H9 (cell line): ENCODE measurements around the gene EDEM2. TPM values are rescaled to one million over a fixed set of nuclear protein-coding genes. Genes with fewer than 3 reads are reported as not detected.
"Not testable (repeated sequence)": the region's sequence is repeated elsewhere in the genome, so short reads cannot be mapped to it uniquely, and the experiment has no call there.

Experiments used
- DNase-seq: peaks from one replicate; pipeline ENCODE4 v3.0.0-alpha.2; 2017
- H2AFZ ChIP-seq: one replicate; pipeline ENCODE4 v1.6.1; 2013; ENCODE audit warnings: mild to moderate bottlenecking, low read length, control low read depth, moderate library complexity
- H2AK5ac ChIP-seq: 2 replicates; pipeline ENCODE4 v1.6.1; 2013; ENCODE audit warnings: low read length, control low read depth, mixed read lengths; ENCODE audit not compliant: insufficient read length
- H2BK120ac ChIP-seq: one replicate; pipeline ENCODE4 v1.6.1; 2013; ENCODE audit warnings: low read depth, mild to moderate bottlenecking, low read length, control low read depth, inconsistent platforms; ENCODE audit not compliant: poor library complexity, severe bottlenecking
- H2BK12ac ChIP-seq: 2 replicates; pipeline ENCODE4 v1.6.1; 2013; ENCODE audit warnings: low read length, control low read depth, mixed read lengths, low read depth; ENCODE audit not compliant: insufficient read length
- H2BK15ac ChIP-seq: 2 replicates; pipeline ENCODE4 v1.6.1; 2013; ENCODE audit warnings: low read depth, low read length, control low read depth
- H2BK20ac ChIP-seq: one replicate; pipeline ENCODE4 v1.6.1; 2013; ENCODE audit warnings: low read depth, mild to moderate bottlenecking, low read length, control low read depth, inconsistent platforms; ENCODE audit not compliant: poor library complexity, severe bottlenecking
- H2BK5ac ChIP-seq: 2 replicates; pipeline ENCODE4 v1.6.1; 2013; ENCODE audit warnings: low read length, control low read depth, mixed read lengths; ENCODE audit not compliant: insufficient read length
- H3K14ac ChIP-seq: 2 replicates; pipeline ENCODE4 v1.6.1; 2013; ENCODE audit warnings: low read length, control low read depth; ENCODE audit not compliant: insufficient read depth
- H3K18ac ChIP-seq: 2 replicates; pipeline ENCODE4 v1.6.1; 2013; ENCODE audit warnings: low read depth, mild to moderate bottlenecking, mixed read lengths, low read length, control low read depth; ENCODE audit not compliant: insufficient read length
- H3K23ac ChIP-seq: 2 replicates; pipeline ENCODE4 v1.6.1; 2013; ENCODE audit warnings: low read length, control low read depth, mixed read lengths, low read depth; ENCODE audit not compliant: insufficient read length
- H3K23me2 ChIP-seq: 2 replicates; pipeline ENCODE4 v1.6.1; 2013; ENCODE audit warnings: low read depth, mild to moderate bottlenecking, mixed read lengths, low read length, control low read depth; ENCODE audit not compliant: insufficient read length, poor library complexity, severe bottlenecking
- H3K27ac ChIP-seq: 2 replicates; pipeline ENCODE4 v1.5.1; 2013; ENCODE audit warnings: low read length, control low read depth, mixed read lengths, low read depth; ENCODE audit not compliant: insufficient read length
- H3K27me3 ChIP-seq: 2 replicates; pipeline ENCODE4 v1.6.1; 2013; ENCODE audit warnings: low read length, control low read depth, inconsistent platforms; ENCODE audit not compliant: insufficient read depth
- H3K4ac ChIP-seq: 2 replicates; pipeline ENCODE4 v1.6.1; 2013; ENCODE audit warnings: low read depth, mild to moderate bottlenecking, control low read depth, inconsistent platforms, low read length, moderate library complexity
- H3K4me1 ChIP-seq: 2 replicates; pipeline ENCODE4 v1.6.1; 2013; ENCODE audit warnings: low read length, control low read depth, inconsistent platforms; ENCODE audit not compliant: insufficient read depth
- H3K4me2 ChIP-seq: 2 replicates; pipeline ENCODE4 v1.6.1; 2013; ENCODE audit warnings: low read length, control low read depth, mixed read lengths; ENCODE audit not compliant: insufficient read length, insufficient read depth
- H3K56ac ChIP-seq: 2 replicates; pipeline ENCODE4 v1.6.1; 2013; ENCODE audit warnings: low read depth, mild to moderate bottlenecking, mixed read lengths, low read length, control low read depth; ENCODE audit not compliant: insufficient read length
- H3K79me1 ChIP-seq: 2 replicates; pipeline ENCODE4 v1.6.1; 2013; ENCODE audit warnings: low read depth, mild to moderate bottlenecking, moderate library complexity, low read length, control low read depth, inconsistent platforms; ENCODE audit not compliant: insufficient read depth, poor library complexity, severe bottlenecking
- H3K79me2 ChIP-seq: 2 replicates; pipeline ENCODE4 v1.6.1; 2013; ENCODE audit warnings: low read length, control low read depth, inconsistent platforms; ENCODE audit not compliant: insufficient read depth
- H3K9ac ChIP-seq: 2 replicates; pipeline ENCODE4 v1.6.1; 2013; ENCODE audit warnings: low read length, control low read depth, mixed read lengths; ENCODE audit not compliant: insufficient read length; ENCODE audit errors: extremely low read depth
- H3K9me3 ChIP-seq: one replicate; pipeline ENCODE4 v1.6.1; 2013; ENCODE audit warnings: low read depth, low read length, inconsistent platforms; ENCODE audit not compliant: control insufficient read depth
- H3T11ph ChIP-seq: one replicate; pipeline ENCODE4 v1.6.1; 2013; ENCODE audit warnings: mild to moderate bottlenecking, low read length, control low read depth, inconsistent platforms
- H4K20me1 ChIP-seq: one replicate; pipeline ENCODE4 v1.6.1; 2013; ENCODE audit not compliant: control insufficient read depth, insufficient read length, insufficient read depth
- H4K5ac ChIP-seq: 2 replicates; pipeline ENCODE4 v1.6.1; 2013; ENCODE audit warnings: low read depth, mild to moderate bottlenecking, mixed read lengths, low read length, control low read depth; ENCODE audit not compliant: insufficient read length
- H4K8ac ChIP-seq: replicated peaks from 2 replicates; pipeline ENCODE4 v1.6.1; 2013; ENCODE audit warnings: low read length, control low read depth, mixed read lengths, low read depth; ENCODE audit not compliant: insufficient read length
- H4K91ac ChIP-seq: 2 replicates; pipeline ENCODE4 v1.6.1; 2013; ENCODE audit warnings: low read depth, mild to moderate bottlenecking, moderate library complexity, mixed read lengths, low read length, control low read depth; ENCODE audit not compliant: insufficient read length
- H3K27ac Mint-ChIP-seq, 3 experiments: 2 replicates in 2 of 3; 3 replicates in 1 of 3; pipeline ENCODE4 v1.8.0; 2020 to 2021; ENCODE audit warnings: mixed read lengths in 3 of 3, mild to moderate bottlenecking in 1 of 3, moderate library complexity in 1 of 3
- H3K27me3 Mint-ChIP-seq: 2 replicates; pipeline ENCODE4 v1.8.0; 2021; ENCODE audit warnings: low read depth, mild to moderate bottlenecking, moderate library complexity, mixed read lengths
- H3K36me3 Mint-ChIP-seq, 3 experiments: 2 replicates in 2 of 3; 3 replicates in 1 of 3; pipeline ENCODE4 v1.8.0; 2020 to 2021; ENCODE audit warnings: low read depth in 3 of 3, mixed read lengths in 3 of 3; ENCODE audit not compliant: insufficient read depth in 1 of 3
- H3K4me1 Mint-ChIP-seq, 2 experiments: 2 replicates each; pipeline ENCODE4 v1.8.0; 2020; ENCODE audit warnings: mixed read lengths in 2 of 2
- H3K4me3 Mint-ChIP-seq, 2 experiments: 2 replicates in 1 of 2; 3 replicates in 1 of 2; pipeline ENCODE4 v1.8.0; 2020 to 2021; ENCODE audit warnings: mild to moderate bottlenecking in 2 of 2, mixed read lengths in 2 of 2, moderate library complexity in 1 of 2
- H3K9me3 Mint-ChIP-seq, 2 experiments: 2 replicates in 1 of 2; 3 replicates in 1 of 2; pipeline ENCODE4 v1.8.0; 2020; ENCODE audit warnings: mild to moderate bottlenecking in 2 of 2, mixed read lengths in 2 of 2, moderate library complexity in 1 of 2
- CTCF ChIP-seq: fragments of 200-600 bp; sonication (generic); conservative IDR thresholded peaks from 3 replicates; pipeline ENCODE4 v1.8.0; 2021; ENCODE audit warnings: antibody characterized with exemption, mild to moderate bottlenecking
- WGBS: extraction: QIAGEN DNeasy Blood & Tissue Kit; methylation state at CpG from one replicate; pipeline ENCODE4 v1.1.7; 2013; ENCODE audit warnings: missing lambda C conversion rate, low lambda C conversion rate, mixed read lengths; ENCODE audit not compliant: insufficient read length; ENCODE audit errors: extremely low coverage; 5-methylcytosine and 5-hydroxymethylcytosine counted together
- total RNA-seq: library from RNA; stranded (reverse); gene quantifications from 2 replicates; pipeline ENCODE4 v1.2.1, GENCODE V29; 2021

EDEM2 gene
- total RNA-seq, 1 experiment from 2014 or later: 27.8 TPM

- Histone ChIP-seq H3T11ph (no peak overlapping the region), H2AK5ac (no peak overlapping the region), H3K79me2 (peaks cover 13% of the 10 kb centered on the region; the same call in 1 of the 2 replicates), H2BK5ac (no peak overlapping the region), H3K4ac (no peak overlapping the region), H4K20me1 (peaks cover 2% of the 10 kb centered on the region), H3K56ac (no peak overlapping the region), H3K27me3 (no peaks in the 10 kb centered on the region), H4K91ac (no peak overlapping the region), H2BK15ac (no peak overlapping the region), H3K4me1 (no peaks in the 10 kb centered on the region), H2BK120ac (no peak overlapping the region), H3K23me2 (no peaks in the 10 kb centered on the region), H3K9ac (no peak overlapping the region), H3K14ac (no peak overlapping the region), H3K4me2 (no peak overlapping the region), H2AFZ (no peak overlapping the region), H4K8ac (no peak overlapping the region), H3K79me1 (peaks cover 6% of the 10 kb centered on the region), H3K9me3 (no peaks in the 10 kb centered on the region), H3K27ac (no peak overlapping the region), H2BK20ac (no peak overlapping the region), H2BK12ac (no peak overlapping the region), H4K5ac (no peak overlapping the region), H3K18ac (no peak overlapping the region), H3K23ac (no peak overlapping the region)
- Mint-ChIP-seq H3K9me3 (no peaks in the 10 kb centered on the region), H3K36me3 (peaks cover 7 to 18% (median 13%) of the 10 kb centered on the region in 3 experiments; a peak in 6 of 7 replicates), H3K4me3 (no peak overlapping the region), H3K27me3 (no peaks in the 10 kb centered on the region), H3K27ac (0 out of 7 replicates have a peak overlapping the region, but pooled peaks of 1 of the 3 experiments have one; percentile 14), H3K4me1 (peaks cover 0 to 7% of the 10 kb centered on the region in 2 experiments; a peak in 2 of 4 replicates)
- no CpG with 5 or more reads among the region's 3 CpGs for WGBS
- TF ChIP-seq CTCF: no peak
- no peak for DNase-seq
These were observed 62.1 kb downstream of the EDEM2 start for GRCh38 chr20:35084998-35085397.

GRCh38 chr20:35080348-35080642 is 66.8 kb downstream of the EDEM2 start:
- not testable (repeated sequence) for H3K23ac ChIP-seq, H3T11ph ChIP-seq, H4K91ac ChIP-seq, H3K14ac ChIP-seq, DNase-seq, H3K4me2 ChIP-seq, H3K4me1 Mint-ChIP-seq, H2BK120ac ChIP-seq, H3K18ac ChIP-seq, H3K79me1 ChIP-seq, H2AK5ac ChIP-seq, H2BK20ac ChIP-seq, H3K4me3 Mint-ChIP-seq, H3K23me2 ChIP-seq, H3K27me3 Mint-ChIP-seq, H3K79me2 ChIP-seq, H3K4me1 ChIP-seq, H3K4ac ChIP-seq, H2AFZ ChIP-seq, H4K5ac ChIP-seq, H3K27me3 ChIP-seq, H2BK15ac ChIP-seq, H2BK5ac ChIP-seq, H3K27ac Mint-ChIP-seq, H2BK12ac ChIP-seq, H3K9me3 ChIP-seq, H3K56ac ChIP-seq, H4K8ac ChIP-seq, H3K27ac ChIP-seq, H4K20me1 ChIP-seq, H3K9ac ChIP-seq
- WGBS: no CpG with 5 or more reads among the region's 5 CpGs
- Mint-ChIP-seq H3K36me3 (peaks cover 31 to 45% (median 37%) of the 10 kb centered on the region in 3 experiments), H3K9me3 (peaks cover 17 to 19% of the 10 kb centered on the region in 2 experiments)
